GM18498 (cell line): ENCODE measurements around the gene DYRK2.
"Not testable (repeated sequence)": the region's sequence is repeated elsewhere in the genome, so short reads cannot be mapped to it uniquely, and the experiment has no call there.

Source experiments
- ATAC-seq: cut with Tn5 transposase; IDR thresholded peaks from one replicate; pipeline ENCODE4 v1.9.1; 2021; ENCODE audit warnings: mild to moderate bottlenecking, moderate library complexity; ENCODE audit not compliant: unreplicated experiment

Gene DYRK2

DNA sequence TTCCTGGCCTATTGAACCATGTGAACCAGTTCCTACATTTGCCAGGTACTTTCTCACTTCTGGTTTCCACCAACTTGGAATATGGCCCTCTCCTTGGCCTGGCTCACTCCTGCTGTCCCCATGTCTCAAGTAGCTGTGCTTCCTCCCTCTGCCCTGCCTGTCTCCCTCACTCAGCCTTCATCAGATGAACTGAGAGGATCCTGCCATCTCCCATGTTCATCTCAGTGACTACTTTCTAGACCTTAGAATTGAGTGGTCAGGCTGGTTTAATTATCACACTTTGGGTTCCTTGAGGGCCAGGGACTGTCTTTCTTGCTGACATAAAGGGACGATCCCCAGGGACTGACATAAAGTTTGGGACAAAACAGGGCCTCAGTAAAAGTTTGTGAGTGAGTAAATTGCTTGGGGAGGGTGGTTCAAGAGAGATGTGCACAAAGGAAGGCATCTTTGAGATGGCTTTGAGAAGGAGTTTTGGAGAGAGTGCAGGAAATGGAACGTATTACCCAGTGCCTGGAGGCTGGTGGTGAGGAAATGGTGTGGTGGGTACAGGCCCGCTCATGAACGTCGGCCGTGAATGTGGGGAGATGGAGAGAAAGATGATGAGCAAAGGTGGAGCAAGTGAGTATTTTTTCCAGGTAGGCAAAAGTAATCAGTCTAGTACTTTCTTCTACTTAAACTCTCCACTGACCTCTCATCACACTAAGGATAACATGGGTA, 20.8 kb downstream of the DYRK2 start:
- ATAC-seq = no peak

GRCh38 chr12:67669934-67670631, 21.5 kb downstream of the DYRK2 start:
- no peak for ATAC-seq

- ATAC-seq = no peak
These were observed 22.9 kb downstream of the DYRK2 start for GRCh38 chr12:67671419-67671818.

DNA sequence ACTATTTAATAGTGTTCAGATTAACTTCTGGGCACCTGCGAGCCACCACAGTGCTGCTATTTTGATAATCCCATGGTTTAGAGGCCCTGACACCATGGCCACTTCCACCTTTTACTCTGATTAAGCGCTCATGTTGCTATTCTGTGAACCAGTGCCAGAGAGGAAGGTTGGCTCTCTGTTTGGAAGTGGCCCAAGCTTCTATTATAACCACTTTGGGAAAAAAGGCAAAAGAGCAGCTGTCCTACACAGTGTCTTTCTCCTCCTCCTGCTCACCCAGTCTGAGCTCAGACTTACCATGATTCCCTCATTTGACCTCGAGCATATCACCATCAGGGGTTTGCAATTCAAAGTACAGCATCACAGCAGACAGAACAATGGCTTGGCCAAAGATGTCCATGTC, 23.3 kb downstream of the DYRK2 start:
- no peak for ATAC-seq

- ATAC-seq = not testable (repeated sequence)
These were observed 24.0 kb downstream of the DYRK2 start for GRCh38 chr12:67672507-67672906.

- ATAC-seq = not testable (repeated sequence)
These were observed 25.0 kb downstream of the DYRK2 start for GRCh38 chr12:67673509-67673908.

DNA sequence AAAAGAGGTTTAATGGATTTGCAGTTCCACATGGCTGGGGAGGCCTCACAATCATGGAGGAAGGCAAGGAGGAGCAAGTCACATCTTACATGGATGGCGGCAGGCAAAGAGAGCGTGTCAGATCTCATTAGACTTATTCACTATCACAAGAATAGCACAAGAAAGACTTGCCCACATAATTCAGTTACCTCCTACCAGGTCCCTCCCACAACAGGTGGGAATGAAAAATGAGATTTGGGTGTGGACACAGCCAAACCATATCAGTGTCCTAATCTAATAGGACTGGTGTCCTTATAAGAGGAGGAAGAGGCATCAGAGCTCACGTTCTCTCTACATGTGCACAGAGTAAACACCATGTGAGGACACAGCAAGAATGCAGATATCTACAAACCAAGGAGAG, 25.9 kb downstream of the DYRK2 start:
- no peak for ATAC-seq

GRCh38 chr12:67676624-67677023, 28.1 kb downstream of the DYRK2 start:
- ATAC-seq = no peak

DNA sequence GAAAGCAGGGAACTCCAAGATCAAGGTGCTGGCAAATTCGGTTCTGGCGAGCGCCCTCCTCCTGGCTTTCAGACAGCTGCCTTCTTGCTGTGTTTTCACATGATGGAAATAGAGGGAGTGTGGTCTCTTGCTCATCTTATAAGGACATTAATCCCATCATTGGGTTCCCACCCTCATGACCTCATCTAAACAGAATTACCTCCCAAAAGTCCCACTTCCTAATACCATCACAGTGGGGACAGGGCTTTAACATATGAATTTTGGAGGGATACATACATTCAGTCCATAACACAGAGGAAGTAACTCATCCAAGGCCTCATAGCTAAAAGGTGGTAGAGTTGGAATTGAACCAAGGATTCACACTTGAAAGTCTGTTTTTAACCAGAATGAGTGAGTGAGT, 28.6 kb downstream of the DYRK2 start:
- no peak for ATAC-seq

DNA sequence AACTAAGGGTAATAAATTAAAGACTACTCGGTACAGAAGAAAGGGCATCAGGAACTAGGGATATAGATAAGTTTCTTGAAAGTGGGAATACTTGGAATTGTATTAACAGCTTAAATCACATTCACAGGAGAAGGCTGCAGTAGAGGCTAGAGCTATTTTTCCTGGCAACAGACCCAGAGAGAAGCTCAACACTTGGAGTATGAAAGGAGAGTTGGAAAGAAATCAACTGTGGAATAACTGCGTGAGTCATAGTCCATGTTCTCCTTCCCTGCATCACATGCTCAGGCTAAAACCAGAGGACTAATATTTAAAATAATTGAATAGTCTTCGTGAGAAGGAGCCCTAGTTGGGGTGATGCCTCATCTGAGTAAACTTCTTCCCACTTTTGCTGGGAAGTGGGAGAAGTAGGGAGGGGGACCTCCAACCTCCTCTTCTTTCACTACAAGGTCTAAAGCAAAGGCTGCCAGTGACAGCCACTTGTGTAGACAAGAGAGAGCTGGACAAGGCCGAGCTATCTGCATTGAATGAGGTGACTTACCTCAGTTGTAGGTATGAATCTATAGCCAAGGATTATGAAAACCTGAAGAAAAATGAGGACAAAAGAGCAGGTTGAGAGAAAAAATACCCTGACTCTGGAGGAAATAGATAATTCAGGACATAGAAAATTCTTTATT, 32.7 kb downstream of the DYRK2 start:
- no peak for ATAC-seq

DNA sequence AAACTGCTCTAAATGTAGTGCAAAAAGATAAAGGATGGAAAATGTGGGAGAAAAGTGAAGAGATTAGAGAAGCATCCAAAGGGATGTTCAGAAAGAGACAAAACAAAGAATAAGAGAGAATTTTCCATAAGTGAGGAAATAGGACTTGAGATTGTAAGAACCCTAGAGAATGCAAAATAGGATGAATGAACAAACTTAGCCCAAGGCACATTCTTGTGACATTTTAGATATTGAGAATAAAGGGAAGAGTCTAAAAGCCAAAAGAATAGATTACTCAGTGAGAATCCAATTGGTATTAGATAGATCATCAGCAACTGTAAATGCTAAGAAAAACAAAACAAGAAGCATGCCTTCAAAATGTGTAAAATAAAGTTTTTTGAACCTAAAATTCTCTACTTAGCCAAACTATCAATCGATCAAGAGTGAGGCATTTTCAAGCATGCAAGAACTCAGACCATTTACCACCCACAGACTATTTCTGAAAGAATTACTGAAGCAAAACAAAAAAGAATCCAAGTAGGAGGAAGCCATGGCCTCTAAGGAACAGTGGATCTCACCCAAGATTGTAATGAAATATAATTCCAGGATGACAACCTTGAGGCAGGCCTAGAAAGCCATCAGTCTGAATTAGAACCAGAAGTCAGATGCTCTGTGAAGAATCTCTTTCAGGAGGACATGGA, 33.5 kb downstream of the DYRK2 start:
- ATAC-seq = no peak

- ATAC-seq = no peak
These were observed 40.8 kb downstream of the DYRK2 start for GRCh38 chr12:67689385-67689784.

DNA sequence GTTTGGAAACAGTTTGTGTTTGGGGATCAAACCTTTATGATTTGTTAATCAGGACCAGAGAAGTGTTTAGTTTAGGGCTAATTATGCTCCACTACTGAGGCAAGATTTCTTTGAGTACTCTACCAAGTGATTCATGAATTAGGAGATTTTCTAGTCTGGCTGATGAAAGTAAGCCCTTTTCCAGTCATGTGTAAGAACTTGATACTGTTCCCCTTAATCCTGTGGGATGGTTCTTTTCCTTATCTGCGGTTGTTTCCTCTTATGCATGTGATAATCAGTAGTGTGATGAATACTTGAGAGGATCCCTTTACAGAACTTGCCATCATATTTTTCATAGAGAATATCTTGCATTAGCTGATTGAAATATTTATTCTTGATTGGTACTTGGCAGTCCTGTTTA, 42.1 kb downstream of the DYRK2 start:
- ATAC-seq = no peak

DNA sequence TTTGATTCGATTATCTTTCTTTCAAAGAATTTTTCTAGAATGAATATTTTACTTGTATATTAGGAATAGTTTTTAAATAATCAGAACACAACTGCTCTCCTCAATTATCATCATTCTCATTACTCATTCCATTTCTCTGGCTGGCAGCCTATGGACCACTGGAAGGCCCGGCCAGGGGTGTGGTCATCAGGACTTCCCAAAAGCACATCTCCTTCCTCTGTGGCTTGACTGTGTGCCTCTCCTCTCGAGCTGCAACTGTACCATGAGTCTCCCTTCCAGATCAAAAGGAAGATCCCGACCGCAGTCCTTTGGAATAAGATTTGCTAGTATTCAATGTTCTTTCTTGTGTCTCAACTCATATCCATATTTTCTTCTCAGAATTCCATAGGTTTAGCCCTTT, 42.7 kb downstream of the DYRK2 start:
- no peak for ATAC-seq

DNA sequence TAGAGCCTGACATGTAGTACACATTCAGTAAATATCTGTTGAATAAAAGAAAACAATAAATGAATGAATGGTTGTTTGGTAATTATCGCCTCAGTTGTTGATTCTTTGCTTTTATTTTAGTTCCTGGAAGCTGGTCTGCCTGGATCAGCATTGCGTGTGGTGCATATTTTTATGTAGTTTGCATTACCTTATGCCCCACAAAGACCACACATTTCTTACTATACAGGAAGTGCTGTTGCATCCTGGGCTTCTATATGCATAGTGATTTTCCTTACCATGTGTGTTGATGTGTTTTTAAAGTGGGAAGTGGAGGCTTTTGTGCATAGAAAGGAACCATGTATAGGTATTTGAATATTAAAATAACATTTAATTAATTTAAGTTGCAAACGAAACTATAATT, 43.6 kb downstream of the DYRK2 start:
- ATAC-seq = no peak

DNA sequence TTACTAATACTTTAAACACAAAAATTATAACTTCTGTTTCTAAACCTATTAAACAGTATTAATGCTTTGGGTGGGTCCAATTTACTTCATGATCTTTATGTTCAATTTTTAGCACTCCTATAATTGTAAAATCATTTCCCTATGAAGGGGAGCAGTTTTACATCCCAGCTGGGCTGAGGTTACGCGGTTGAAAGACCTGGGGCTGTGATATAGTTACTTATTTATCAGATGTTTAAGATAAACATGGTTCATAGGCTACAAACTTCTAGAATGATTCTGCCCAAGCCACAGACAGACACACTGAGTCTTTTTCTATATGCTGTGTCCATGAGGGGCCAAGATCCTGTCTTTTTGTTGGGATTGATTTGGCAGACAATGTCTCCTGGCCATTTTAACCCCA, 44.4 kb downstream of the DYRK2 start:
- no peak for ATAC-seq

- ATAC-seq = no peak
These were observed 45.3 kb downstream of the DYRK2 start for GRCh38 chr12:67693894-67694293.

- no peak for ATAC-seq
These were observed 45.9 kb downstream of the DYRK2 start for GRCh38 chr12:67694306-67694900.

GRCh38 chr12:67695974-67696373, 47.4 kb downstream of the DYRK2 start:
- ATAC-seq = no peak

DNA sequence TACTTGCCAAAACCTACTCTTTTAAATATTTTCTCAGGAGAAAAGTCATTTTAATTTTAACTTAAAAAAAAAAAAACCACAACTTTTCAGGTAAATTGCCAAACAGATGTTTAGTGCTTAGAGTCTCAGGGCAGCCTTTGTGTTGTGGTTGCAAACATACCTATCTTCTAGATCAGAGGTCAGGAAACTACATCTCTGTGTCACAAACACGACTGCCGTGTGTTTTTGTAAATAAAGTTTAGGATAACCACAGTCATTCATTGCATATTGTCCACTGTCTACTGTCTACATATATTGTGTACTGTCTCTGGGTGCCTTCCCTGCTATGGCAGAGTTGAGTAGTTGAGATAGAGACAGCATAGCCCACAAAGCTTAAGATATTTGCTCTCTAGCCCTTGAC, 48.9 kb downstream of the DYRK2 start:
- no peak for ATAC-seq

DNA sequence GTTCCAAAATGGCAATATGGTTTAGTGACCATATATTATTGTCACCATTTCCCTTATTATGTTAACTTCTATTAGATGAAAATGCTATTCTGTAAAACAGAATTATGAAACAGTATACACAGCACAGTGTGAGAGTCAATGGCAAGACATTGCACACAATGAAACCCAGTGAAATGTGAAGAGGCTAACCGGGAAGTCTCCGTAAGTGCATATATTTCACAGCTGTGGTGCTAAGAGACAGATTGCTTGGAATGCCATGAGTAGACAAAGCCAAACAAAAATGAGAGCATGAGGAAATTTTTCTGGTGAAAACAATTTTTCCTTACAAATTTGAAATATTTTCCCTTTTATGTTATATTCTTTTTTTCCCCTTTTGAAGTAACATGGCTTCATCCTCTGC, 49.4 kb downstream of the DYRK2 start:
- no peak for ATAC-seq
